Right ventricle myocardium superior (tissue), 1 donor: ENCODE measurements around the gene ARHGEF37. TPM values are rescaled to one million over a fixed set of nuclear protein-coding genes. Genes with fewer than 3 reads are reported as not detected.
"Not testable (repeated sequence)": the region's sequence is repeated elsewhere in the genome, so short reads cannot be mapped to it uniquely, and the experiment has no call there.

Source experiments
- ATAC-seq: fragments of 200-7000 bp; cut with Tn5 transposase; one replicate; pipeline ENCODE4 v1.9.1; 2020; ENCODE audit warnings: mild to moderate bottlenecking; ENCODE audit not compliant: poor library complexity
- DNase-seq: peaks from one replicate; pipeline ENCODE4 v3.0.0-alpha.2; 2020
- intact Hi-C: fragments of 100-400 bp; cut with DNase I; formaldehyde crosslinking; loops from one replicate; pipeline ENCODE4 v1.11.2; 2022
- total RNA-seq: library from RNA; stranded (reverse); fragmentation: NEBNext Ultra II Directional; extraction: Animal tissue kit (Norgen Biotek cat#: 25700); gene quantifications from one replicate; pipeline ENCODE4 v1.2.1, GENCODE V29; 2021
- donor health status: DM: no; HTN: yes; CAD: no; lungs with severe emphysema.

Gene ARHGEF37
- total RNA-seq, 1 donor from 2014 or later = 32.9 TPM

- ATAC-seq (no peak), DNase-seq (no peak)
- intact Hi-C loops = loop anchor here (2.0 to 5.0 kb wide), 2 partner anchors 191 to 354 kb away; no protein-coding TSS in a partner anchor
Observed at GRCh38 chr5:149636191-149636860, 55.0 kb downstream of the ARHGEF37 start.

- peak; percentile 74 for ATAC-seq
- intact Hi-C loops = loop anchor here (2.0 to 5.0 kb wide), 2 partner anchors 190 to 354 kb away; no protein-coding TSS in a partner anchor
- no peak for DNase-seq
Observed at GRCh38 chr5:149636861-149637246, 55.6 kb downstream of the ARHGEF37 start.

GRCh38 chr5:149638136-149638535 lies 56.8 kb downstream of the ARHGEF37 start:
- no peak for ATAC-seq
- intact Hi-C loops = loop anchor here (5.0 kb wide), 1 partner anchor 189 kb away; no protein-coding TSS in a partner anchor
- DNase-seq = no peak

GRCh38 chr5:149638546-149639241 lies 57.4 kb downstream of the ARHGEF37 start:
- ATAC-seq (no peak), DNase-seq (no peak)
- intact Hi-C loops = loop anchor here (5.0 kb wide), 1 partner anchor 189 kb away; no protein-coding TSS in a partner anchor

- intact Hi-C loops = loop anchor here (5.0 kb wide), 1 partner anchor 188 kb away; no protein-coding TSS in a partner anchor
- peak; percentile 78 for ATAC-seq
- no peak for DNase-seq
Observed at GRCh38 chr5:149639737-149640136, 58.4 kb downstream of the ARHGEF37 start.

- intact Hi-C loops = no loop called here
- DNase-seq = no peak
Observed at GRCh38 chr5:149640350-149640999, 59.2 kb downstream of the ARHGEF37 start.

GRCh38 chr5:149641000-149641576 lies 59.8 kb downstream of the ARHGEF37 start:
- peak; percentile 43 for ATAC-seq
- intact Hi-C loops = no loop called here
- DNase-seq = no peak

More at GRCh38 chr5:149640350-149640999, 59.2 kb downstream of the ARHGEF37 start:
- no peak for ATAC-seq

GRCh38 chr5:149641600-149641999 lies 60.3 kb downstream of the ARHGEF37 start:
- intact Hi-C loops = no loop called here
- ATAC-seq (no peak), DNase-seq (no peak)

- intact Hi-C loops = no loop called here
- no peak for DNase-seq
Observed at GRCh38 chr5:149643781-149644180, 62.5 kb downstream of the ARHGEF37 start.

GRCh38 chr5:149644629-149645028 lies 63.3 kb downstream of the ARHGEF37 start:
- intact Hi-C loops = no loop called here
- DNase-seq (no peak), ATAC-seq (no peak)

More at GRCh38 chr5:149643781-149644180, 62.5 kb downstream of the ARHGEF37 start:
- ATAC-seq = no peak

- intact Hi-C loops = no loop called here
- ATAC-seq = no peak
- DNase-seq = no peak
Observed at GRCh38 chr5:149645236-149645635, 63.9 kb downstream of the ARHGEF37 start.

- intact Hi-C loops = no loop called here
- no peak for DNase-seq
- ATAC-seq = no peak
Observed at GRCh38 chr5:149645725-149646124, 64.4 kb downstream of the ARHGEF37 start.

GRCh38 chr5:149646564-149646963 lies 65.3 kb downstream of the ARHGEF37 start:
- intact Hi-C loops = no loop called here
- DNase-seq (no peak), ATAC-seq (peak; percentile 26)

- intact Hi-C loops = no loop called here
- no peak for ATAC-seq
- no peak for DNase-seq
Observed at GRCh38 chr5:149647334-149647733, 66.0 kb downstream of the ARHGEF37 start.

- intact Hi-C loops, DNase-seq, ATAC-seq: not testable (repeated sequence)
Observed at GRCh38 chr5:149648464-149649393, 67.4 kb downstream of the ARHGEF37 start.

GRCh38 chr5:149649730-149650129 lies 68.4 kb downstream of the ARHGEF37 start:
- ATAC-seq, intact Hi-C loops, DNase-seq: not testable (repeated sequence)

GRCh38 chr5:149651686-149652085 lies 70.4 kb downstream of the ARHGEF37 start:
- DNase-seq = no peak
- ATAC-seq = no peak
- intact Hi-C loops = no loop called here

- DNase-seq = no peak
- no peak for ATAC-seq
- intact Hi-C loops = no loop called here
Observed at GRCh38 chr5:149652697-149653096, 71.4 kb downstream of the ARHGEF37 start.
